Activated naive CD8-positive, alpha-beta T cell treated with anti-CD3 and anti-CD28 coated beads for 36 hours (primary cell): ENCODE measurements around the gene EFCAB12. TPM values are rescaled to one million over a fixed set of nuclear protein-coding genes. Genes with fewer than 3 reads are reported as not detected.
"Not testable (repeated sequence)": the region's sequence is repeated elsewhere in the genome, so short reads cannot be mapped to it uniquely, and the experiment has no call there.

Experiments used
- DNase-seq: peaks from one replicate; pipeline ENCODE4 v3.0.0; 2021
- H3K27ac Mint-ChIP-seq: one replicate; pipeline ENCODE4 v1.8.0; 2022; ENCODE audit warnings: mild to moderate bottlenecking, moderate library complexity, mixed read lengths
- H3K27me3 Mint-ChIP-seq: one replicate; pipeline ENCODE4 v1.8.0; 2022; ENCODE audit warnings: mild to moderate bottlenecking, mixed read lengths
- H3K36me3 Mint-ChIP-seq: one replicate; pipeline ENCODE4 v1.8.0; 2021; ENCODE audit warnings: mild to moderate bottlenecking, mixed read lengths
- H3K4me1 Mint-ChIP-seq: one replicate; pipeline ENCODE4 v1.8.0; 2021; ENCODE audit warnings: mixed read lengths
- H3K4me3 Mint-ChIP-seq: one replicate; pipeline ENCODE4 v1.8.0; 2022; ENCODE audit warnings: mild to moderate bottlenecking, moderate library complexity, mixed read lengths
- H3K9me3 Mint-ChIP-seq: one replicate; pipeline ENCODE4 v1.8.0; 2022; ENCODE audit warnings: mixed read lengths
- total RNA-seq, 2 experiments: library from RNA; stranded (reverse); gene quantifications; one replicate each; pipeline ENCODE4 v1.2.3, GENCODE V29; 2021

The EFCAB12 gene
- total RNA-seq, 2 experiments from 2014 or later = 0.24 to 0.39 TPM

DNA sequence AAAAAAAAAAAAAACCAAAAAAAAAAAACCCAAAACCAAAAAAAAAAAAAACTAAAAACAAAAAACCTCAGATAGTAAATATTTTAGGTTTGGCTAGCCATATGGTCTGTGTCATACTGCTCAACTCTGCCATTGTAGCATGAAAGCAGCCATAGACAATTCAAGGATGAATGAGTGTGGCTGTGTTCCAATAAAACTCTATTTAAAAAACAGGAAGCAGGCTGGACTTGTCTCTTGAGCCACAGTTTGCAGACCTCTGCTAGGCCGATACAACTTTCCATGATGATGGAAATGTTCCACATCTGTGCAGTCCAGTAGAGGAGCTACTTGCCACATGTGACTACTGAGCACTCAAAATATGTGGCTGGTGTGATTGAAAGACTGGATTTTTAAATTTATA, 11.1 kb downstream of the EFCAB12 start:
- Mint-ChIP-seq H3K9me3 (no peaks in the 10 kb centered on the region), H3K36me3 (no peaks in the 10 kb centered on the region), H3K27ac (no peak overlapping the region), H3K27me3 (no peaks in the 10 kb centered on the region), H3K4me1 (no peaks in the 10 kb centered on the region), H3K4me3 (no peak overlapping the region)
- no peak for DNase-seq

DNA sequence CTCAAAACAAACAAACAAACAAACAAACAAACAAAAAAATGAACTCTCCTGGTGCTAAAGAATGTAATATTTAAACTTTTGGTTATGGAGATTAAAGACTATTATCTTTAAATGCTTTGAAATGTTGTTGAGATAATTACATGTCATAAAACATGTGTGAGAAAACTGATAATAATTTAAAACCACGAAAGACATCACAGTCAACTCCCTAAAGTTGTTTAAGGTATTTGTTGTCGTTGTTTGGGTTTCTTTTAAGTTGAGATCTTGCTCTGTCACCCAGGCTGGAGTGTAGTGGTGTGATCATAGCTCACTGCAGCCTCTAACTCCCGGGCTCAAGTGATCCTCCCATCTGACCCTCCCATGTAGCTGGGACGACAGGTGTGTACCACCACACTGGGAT, 12.0 kb downstream of the EFCAB12 start:
- no peak overlapping the region for H3K4me3 Mint-ChIP-seq
- DNase-seq = no peak
- no peaks in the 10 kb centered on the region for H3K9me3 Mint-ChIP-seq
- H3K27ac Mint-ChIP-seq = no peak overlapping the region
- no peaks in the 10 kb centered on the region for H3K36me3 Mint-ChIP-seq
- H3K27me3 Mint-ChIP-seq = no peaks in the 10 kb centered on the region
- no peaks in the 10 kb centered on the region for H3K4me1 Mint-ChIP-seq

DNA sequence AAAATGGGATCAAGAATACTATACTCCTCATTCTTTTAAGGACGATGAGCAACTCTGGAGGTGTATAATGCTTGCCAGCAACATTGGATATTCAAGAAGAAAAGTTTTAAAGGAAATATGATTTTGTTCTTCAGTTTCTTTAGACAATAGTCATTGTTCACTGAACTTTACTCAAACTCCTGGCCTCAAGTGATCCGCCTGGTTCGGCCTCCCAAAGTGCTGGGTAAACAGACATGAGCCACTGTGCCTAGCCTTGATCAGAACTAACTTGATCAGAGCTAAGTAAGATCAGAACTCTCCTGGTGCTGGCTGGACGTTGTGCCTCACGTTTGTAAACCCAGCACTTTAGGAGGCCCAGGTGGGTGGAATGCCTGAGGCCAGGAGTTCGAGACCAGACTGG, 12.6 kb downstream of the EFCAB12 start:
- H3K9me3 Mint-ChIP-seq = no peaks in the 10 kb centered on the region
- no peaks in the 10 kb centered on the region for H3K36me3 Mint-ChIP-seq
- H3K4me1 Mint-ChIP-seq = no peaks in the 10 kb centered on the region
- no peak overlapping the region for H3K27ac Mint-ChIP-seq
- H3K4me3 Mint-ChIP-seq = no peak overlapping the region
- no peaks in the 10 kb centered on the region for H3K27me3 Mint-ChIP-seq
- DNase-seq = no peak

DNA sequence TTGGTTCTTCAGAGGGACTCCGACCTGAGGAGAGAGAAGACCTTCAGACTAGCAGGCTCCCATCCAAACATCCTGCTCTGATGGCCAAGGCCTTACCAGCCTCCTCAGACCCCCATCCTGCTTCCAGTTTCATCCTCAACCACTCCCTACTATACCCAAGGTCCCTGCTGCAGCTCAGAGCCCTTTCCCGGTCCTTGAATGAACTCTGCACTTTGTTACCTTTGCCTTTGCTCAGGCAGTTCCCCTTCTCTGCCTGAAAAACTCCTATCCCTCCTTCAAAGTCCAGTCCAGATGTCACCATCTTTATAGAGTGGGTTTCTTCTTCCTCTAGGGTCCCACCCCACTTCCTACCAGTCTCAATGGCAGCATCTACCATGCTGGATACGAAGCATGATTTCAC, 13.1 kb downstream of the EFCAB12 start:
- DNase-seq = no peak
- H3K9me3 Mint-ChIP-seq = no peaks in the 10 kb centered on the region
- no peaks in the 10 kb centered on the region for H3K4me1 Mint-ChIP-seq
- H3K36me3 Mint-ChIP-seq = no peaks in the 10 kb centered on the region
- H3K27ac Mint-ChIP-seq = no peak overlapping the region
- no peaks in the 10 kb centered on the region for H3K27me3 Mint-ChIP-seq
- H3K4me3 Mint-ChIP-seq = no peak overlapping the region

DNA sequence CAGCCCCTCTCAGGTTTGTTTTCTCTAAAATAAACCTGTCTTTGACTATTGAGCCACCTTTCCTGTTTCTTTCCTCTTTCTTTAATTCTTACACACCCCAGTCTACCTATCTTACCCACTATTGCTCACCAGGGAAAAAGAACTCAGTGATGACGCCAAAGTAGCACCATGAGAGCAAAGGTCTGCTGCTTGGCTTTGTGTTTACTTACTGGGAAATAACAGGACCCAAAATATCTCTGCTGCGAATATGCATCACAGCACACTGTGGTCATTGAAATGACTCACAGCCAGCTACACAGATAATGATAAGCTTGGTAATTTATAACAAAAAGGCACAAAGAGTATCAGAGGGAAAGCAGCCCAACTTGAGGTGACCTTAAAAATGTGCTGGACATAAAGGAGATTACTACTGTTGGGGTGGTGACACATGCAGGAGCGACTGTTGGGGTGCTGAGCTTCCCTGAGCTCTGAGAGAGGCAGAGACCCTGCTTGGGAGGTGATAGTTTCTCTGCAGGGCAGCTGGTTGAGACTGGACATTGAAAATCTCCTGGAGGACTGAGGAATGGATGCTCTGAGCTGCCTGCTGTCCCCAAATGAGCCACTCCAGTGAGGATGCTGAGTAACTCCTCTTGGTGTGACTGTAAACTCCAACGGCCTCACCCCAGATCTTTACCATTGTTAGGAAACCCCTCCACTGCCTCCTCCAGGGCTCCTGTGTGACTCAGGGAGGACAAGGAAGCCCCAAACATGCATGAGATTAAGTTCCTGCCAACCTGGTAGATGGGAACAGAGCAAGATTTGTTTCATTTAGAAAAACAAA, 14.5 kb downstream of the EFCAB12 start:
- Mint-ChIP-seq H3K27ac (no peak overlapping the region), H3K4me1 (no peaks in the 10 kb centered on the region), H3K36me3 (no peaks in the 10 kb centered on the region), H3K27me3 (no peaks in the 10 kb centered on the region), H3K4me3 (no peak overlapping the region), H3K9me3 (no peaks in the 10 kb centered on the region)
- DNase-seq = no peak

DNA sequence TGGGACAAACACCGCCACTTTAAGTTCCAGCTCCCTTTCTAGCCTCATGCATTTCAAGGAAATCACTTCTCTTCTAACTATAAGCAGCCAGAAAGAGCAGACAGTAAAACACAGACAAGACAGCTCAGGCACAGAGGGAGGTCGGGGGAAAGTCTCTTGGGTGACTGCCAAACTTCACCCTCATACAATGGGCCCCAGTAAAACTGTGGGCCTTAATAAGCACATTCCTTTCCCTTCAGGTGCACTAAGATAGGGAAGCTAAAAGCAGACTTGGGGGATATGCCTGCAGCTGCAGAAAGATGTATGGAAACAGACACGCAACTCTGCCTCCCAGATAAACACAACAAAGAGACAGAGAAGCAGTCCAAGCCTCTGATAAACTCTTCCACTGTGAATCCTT, 15.2 kb downstream of the EFCAB12 start:
- not testable (repeated sequence) for H3K4me1 Mint-ChIP-seq, H3K9me3 Mint-ChIP-seq, DNase-seq, H3K27ac Mint-ChIP-seq, H3K27me3 Mint-ChIP-seq, H3K36me3 Mint-ChIP-seq, H3K4me3 Mint-ChIP-seq

DNA sequence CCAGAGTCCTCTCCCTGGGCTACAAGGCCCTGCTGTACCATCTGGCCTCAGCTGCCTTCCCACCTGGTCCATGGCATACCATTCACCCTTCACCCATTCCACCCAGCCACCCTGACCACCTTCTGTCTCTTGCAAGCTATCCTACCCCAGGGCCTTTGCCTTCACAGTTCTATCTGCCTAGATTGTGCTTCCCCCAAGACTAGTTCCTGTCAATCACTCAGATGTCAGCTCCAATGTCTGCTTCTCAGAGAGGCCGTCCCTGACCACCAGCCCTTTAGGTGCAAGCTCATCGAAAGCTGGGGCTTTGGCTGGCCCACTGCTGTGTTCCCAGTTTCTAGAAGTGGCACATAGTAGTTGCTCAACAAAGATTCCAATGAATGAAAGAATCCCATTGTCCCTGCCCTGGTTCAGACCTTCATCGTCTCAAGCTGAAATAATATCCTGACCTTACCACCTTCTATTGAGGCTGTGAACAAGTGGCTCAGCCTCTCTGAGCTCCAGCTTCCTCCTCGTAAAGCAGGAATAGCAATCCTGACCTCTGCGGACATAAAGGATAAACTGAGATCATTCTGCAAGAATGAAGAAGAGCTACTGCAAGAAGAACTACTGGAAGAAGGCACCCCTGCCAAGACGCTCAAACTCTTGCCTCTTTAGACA, 15.8 kb downstream of the EFCAB12 start:
- no peak for DNase-seq
- H3K27me3 Mint-ChIP-seq = no peaks in the 10 kb centered on the region
- H3K4me1 Mint-ChIP-seq = no peaks in the 10 kb centered on the region
- H3K36me3 Mint-ChIP-seq = no peaks in the 10 kb centered on the region
- no peak overlapping the region for H3K4me3 Mint-ChIP-seq
- H3K9me3 Mint-ChIP-seq = no peaks in the 10 kb centered on the region
- no peak overlapping the region for H3K27ac Mint-ChIP-seq

DNA sequence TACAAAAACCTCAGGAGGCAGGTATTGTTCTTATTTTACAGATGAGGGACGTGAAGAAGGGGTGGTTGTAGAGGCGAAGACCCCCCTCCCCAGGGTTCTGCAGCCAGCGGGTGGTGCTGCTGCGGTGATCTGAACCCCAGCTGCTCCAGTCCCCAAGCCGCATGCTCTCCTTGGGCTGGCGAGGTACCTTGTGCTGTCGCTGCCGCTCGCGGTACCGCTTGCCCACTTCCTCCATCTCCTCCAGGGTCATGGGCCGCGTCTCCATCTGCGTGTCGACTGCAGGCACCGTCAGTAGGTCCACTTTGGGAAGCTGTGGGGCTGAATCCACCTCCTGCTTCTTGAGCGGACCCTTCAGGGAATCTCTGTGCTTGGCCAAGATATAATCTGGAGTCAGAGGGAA, 17.5 kb downstream of the EFCAB12 start:
- DNase-seq = no peak
- H3K4me3 Mint-ChIP-seq = no peak overlapping the region
- H3K36me3 Mint-ChIP-seq = no peaks in the 10 kb centered on the region
- no peaks in the 10 kb centered on the region for H3K4me1 Mint-ChIP-seq
- H3K9me3 Mint-ChIP-seq = no peaks in the 10 kb centered on the region
- H3K27ac Mint-ChIP-seq = no peak overlapping the region
- H3K27me3 Mint-ChIP-seq = no peaks in the 10 kb centered on the region

DNA sequence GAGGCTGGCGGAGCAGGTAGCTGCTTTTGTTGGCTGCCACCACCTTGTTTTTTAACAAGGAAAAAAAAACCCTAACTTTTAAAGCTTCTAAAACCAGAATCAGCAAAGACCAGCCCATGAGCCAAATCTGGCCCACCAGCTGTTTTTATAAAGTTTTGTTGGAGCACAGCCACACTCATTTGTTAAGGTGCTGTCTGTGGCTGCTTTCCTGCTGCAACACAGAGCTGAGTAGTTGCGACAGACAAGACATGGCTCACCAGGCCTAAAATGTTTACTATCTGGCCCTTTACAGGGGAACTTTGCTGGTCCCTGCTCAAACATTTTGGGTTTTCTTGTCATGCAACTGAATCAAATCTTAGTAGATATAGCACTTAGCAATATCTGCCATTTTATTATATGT, 18.9 kb downstream of the EFCAB12 start:
- H3K4me1 Mint-ChIP-seq = no peaks in the 10 kb centered on the region
- DNase-seq = no peak
- H3K27me3 Mint-ChIP-seq = no peaks in the 10 kb centered on the region
- no peaks in the 10 kb centered on the region for H3K36me3 Mint-ChIP-seq
- H3K9me3 Mint-ChIP-seq = no peaks in the 10 kb centered on the region
- no peak overlapping the region for H3K4me3 Mint-ChIP-seq
- H3K27ac Mint-ChIP-seq = no peak overlapping the region

DNA sequence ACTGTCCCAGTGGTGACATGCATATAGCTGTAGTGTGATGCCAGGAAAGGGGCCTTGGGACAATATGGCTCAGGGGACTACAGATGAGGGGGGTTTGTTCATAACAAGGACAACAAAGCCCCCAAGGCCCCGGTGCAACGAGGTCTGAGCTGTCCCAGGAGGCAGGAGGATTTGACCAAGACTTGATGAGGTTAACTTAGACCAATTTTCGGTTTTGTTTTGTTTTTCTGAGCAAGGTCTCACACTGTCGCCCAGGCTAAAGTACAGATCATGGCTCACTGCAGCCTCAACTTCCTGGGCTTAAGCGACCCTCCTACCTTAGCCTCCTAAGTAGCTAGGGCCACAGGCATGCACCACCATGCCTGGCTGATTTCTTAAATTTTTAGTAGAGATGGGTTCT, 23.8 kb downstream of the EFCAB12 start:
- DNase-seq = no peak
- Mint-ChIP-seq H3K27ac (no peak overlapping the region), H3K27me3 (no peaks in the 10 kb centered on the region), H3K36me3 (no peaks in the 10 kb centered on the region), H3K4me1 (no peaks in the 10 kb centered on the region), H3K9me3 (no peaks in the 10 kb centered on the region), H3K4me3 (no peak overlapping the region)

DNA sequence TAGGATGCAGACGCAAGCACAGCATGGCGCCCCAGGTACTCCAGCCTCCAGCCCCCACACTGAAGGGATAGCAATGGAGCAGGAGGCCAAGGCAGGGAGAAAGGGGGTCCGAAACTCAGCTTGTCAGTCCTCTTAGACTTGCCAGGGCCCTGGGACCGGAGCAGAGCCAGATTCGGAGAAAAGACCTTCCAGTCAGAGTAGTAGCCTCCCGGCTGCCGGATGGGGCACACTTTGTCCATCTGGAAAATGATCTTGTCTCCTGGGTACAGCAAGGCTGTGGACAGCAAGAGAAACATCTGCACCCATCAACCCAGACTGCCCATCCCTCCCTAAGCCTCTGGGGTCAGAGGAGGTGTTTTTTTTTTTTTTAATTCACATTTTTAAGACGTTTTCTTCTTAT, 24.3 kb downstream of the EFCAB12 start:
- no peaks in the 10 kb centered on the region for H3K4me1 Mint-ChIP-seq
- no peak for DNase-seq
- H3K36me3 Mint-ChIP-seq = no peaks in the 10 kb centered on the region
- H3K4me3 Mint-ChIP-seq = no peak overlapping the region
- H3K27me3 Mint-ChIP-seq = no peaks in the 10 kb centered on the region
- H3K9me3 Mint-ChIP-seq = no peaks in the 10 kb centered on the region
- no peak overlapping the region for H3K27ac Mint-ChIP-seq

DNA sequence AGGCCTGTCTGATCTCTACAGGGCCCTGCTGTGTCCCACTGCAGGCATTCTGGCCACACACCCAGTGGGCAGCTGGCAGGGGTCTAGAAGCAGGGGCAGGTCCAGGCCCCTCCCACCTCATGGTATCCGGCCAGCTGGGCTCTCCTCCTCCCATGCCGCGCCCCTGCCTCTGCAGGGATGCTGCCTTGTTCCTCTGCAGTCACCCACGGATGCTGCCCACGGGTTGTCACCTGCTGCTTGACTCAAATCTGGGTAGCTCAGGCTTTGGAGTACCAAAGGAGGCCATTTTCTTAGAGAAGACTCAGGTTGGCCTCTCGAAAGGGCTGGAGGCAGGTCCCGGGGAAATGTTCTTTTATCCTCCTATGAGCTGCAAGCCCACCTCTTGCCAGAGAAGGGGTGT, 25.0 kb downstream of the EFCAB12 start:
- no peak for DNase-seq
- H3K27ac Mint-ChIP-seq = no peak overlapping the region

DNA sequence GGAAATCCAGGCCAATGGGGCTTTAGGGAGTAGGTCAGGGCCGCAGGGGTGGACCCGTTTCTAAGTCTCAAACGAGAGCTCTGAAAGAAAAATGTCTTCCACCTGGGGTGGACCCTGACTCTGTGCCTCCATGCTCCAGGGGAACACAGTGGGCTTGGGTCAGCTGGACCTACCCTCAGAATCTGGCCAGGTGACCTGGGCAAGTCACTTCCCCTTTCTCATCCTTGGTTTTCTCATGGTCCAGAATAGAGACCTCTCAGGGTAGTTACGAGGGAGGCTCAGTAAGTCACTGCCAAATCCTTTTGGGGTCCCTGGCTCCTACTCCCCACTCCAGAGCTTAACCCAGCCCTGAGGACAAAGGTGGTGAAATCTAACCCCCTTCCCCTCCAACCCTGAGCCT, 25.8 kb downstream of the EFCAB12 start:
- Mint-ChIP-seq H3K4me3 (no peak overlapping the region), H3K4me1 (peaks cover 9% of the 10 kb centered on the region), H3K27ac (no peak overlapping the region), H3K36me3 (peaks cover 8% of the 10 kb centered on the region), H3K27me3 (no peaks in the 10 kb centered on the region), H3K9me3 (no peaks in the 10 kb centered on the region)
- no peak for DNase-seq

More for the DNA sequence above, 25.0 kb downstream of the EFCAB12 start:
- H3K9me3 Mint-ChIP-seq = no peaks in the 10 kb centered on the region
- H3K4me3 Mint-ChIP-seq = no peak overlapping the region
- H3K27me3 Mint-ChIP-seq = no peaks in the 10 kb centered on the region
- H3K4me1 Mint-ChIP-seq = peaks cover 2% of the 10 kb centered on the region
- H3K36me3 Mint-ChIP-seq = peaks cover 4% of the 10 kb centered on the region

DNA sequence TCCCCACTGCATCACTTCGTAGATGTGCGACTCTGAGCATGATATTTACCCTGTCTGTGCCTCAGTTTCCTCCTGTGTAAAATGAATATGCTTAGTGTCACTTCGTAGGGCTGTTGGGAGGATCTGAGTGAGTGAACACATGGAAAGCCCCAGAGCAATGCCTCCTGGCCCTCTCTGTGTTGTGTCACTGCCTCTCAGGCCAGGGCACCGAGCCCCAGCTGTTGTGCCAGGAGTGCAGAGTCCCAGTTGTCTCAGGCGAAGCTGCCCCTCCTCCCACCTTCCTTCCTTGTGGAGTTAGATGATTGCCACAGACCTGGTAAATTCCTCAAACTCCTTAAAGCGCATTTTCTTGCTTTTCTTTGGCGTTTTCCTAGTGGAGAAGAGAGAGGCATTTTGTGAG, 26.2 kb downstream of the EFCAB12 start:
- no peak overlapping the region for H3K4me3 Mint-ChIP-seq
- H3K27me3 Mint-ChIP-seq = no peaks in the 10 kb centered on the region
- H3K4me1 Mint-ChIP-seq = peaks cover 13% of the 10 kb centered on the region
- H3K36me3 Mint-ChIP-seq = peaks cover 12% of the 10 kb centered on the region
- no peak overlapping the region for H3K27ac Mint-ChIP-seq
- H3K9me3 Mint-ChIP-seq = no peaks in the 10 kb centered on the region
- DNase-seq = no peak

DNA sequence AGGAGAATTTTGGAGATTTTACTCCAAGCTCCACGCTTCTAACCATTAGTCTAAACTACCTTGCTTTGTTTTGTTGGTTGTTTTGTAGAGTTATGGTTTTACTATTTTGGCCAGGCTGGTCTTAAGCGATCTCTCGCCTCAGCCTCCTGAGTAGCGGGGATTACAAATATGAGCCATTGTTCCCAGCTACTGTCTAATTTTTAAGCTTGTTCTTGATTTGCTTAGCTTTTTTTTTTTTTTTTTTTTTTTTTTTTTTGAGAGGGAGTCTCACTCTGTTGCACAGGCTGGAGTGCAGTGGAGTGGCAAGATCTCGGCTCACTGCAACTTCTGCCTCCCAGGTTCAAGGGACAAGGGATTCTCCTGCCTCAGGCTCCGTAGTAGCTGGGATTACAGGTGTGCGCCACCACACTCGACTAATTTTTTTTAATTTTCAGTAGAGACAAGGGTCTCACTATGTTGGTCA, 28.5 kb downstream of the EFCAB12 start:
- Mint-ChIP-seq H3K9me3 (no peaks in the 10 kb centered on the region), H3K4me3 (peak overlapping the region; percentile 100), H3K27ac (peak overlapping the region; percentile 99), H3K4me1 (peaks cover 13% of the 10 kb centered on the region), H3K36me3 (peaks cover 16% of the 10 kb centered on the region), H3K27me3 (no peaks in the 10 kb centered on the region)
- peak; percentile 22 for DNase-seq
